Epithelial cell of proximal tubule (primary cell): ENCODE data around the gene PTPRS. TPM values are rescaled to one million over a fixed set of nuclear protein-coding genes. Genes with fewer than 3 reads are reported as not detected.

ENCODE experiments used
- DNase-seq: peaks from one replicate; pipeline ENCODE4 v3.0.0-alpha.2; 2011; ENCODE audit warnings: low read depth
- H3K4me3 ChIP-seq: 2 replicates; pipeline ENCODE4 v1.5.1; 2011; ENCODE audit warnings: low read depth, mild to moderate bottlenecking, low read length
- CTCF ChIP-seq: conservative IDR thresholded peaks from 2 replicates; pipeline ENCODE4 v1.5.1; 2012; ENCODE audit warnings: low read depth, mild to moderate bottlenecking, low read length
- total RNA-seq: library from RNA; depleted of rRNA; stranded (reverse); fragments of >200 nt; gene quantifications from 2 replicates; pipeline ENCODE4 v1.2.3, GENCODE V29; 2015

The PTPRS gene
- total RNA-seq, 1 donor from 2014 or later, result 31.9 TPM

GRCh38 chr19:5326986-5327623 is 13.5 kb downstream of the PTPRS start:
- H3K4me3 ChIP-seq, result no peak overlapping the region
- no peak for DNase-seq
- TF ChIP-seq CTCF, result no peak

DNA sequence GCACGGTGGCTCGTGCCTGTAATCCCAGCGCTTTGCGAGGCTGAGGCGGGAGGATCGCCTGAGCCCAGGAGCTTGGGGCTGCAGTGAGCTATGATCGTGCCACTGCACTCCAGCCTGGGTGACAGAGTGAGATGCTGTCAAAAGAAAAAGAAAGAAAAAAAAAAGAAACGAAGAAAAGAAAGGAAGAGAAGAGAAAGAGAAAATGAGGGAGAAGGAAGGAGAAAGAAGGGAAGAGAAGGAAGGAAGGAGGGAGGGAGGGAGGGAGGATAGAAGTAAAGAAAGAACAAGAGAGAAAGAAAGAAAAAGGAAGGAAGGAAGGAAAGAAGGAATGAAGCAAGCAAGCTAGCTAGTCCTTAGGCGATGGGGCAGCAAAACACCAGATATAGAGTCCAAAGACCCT is 14.1 kb downstream of the PTPRS start:
- no peak for TF ChIP-seq CTCF
- no peak for DNase-seq

DNA sequence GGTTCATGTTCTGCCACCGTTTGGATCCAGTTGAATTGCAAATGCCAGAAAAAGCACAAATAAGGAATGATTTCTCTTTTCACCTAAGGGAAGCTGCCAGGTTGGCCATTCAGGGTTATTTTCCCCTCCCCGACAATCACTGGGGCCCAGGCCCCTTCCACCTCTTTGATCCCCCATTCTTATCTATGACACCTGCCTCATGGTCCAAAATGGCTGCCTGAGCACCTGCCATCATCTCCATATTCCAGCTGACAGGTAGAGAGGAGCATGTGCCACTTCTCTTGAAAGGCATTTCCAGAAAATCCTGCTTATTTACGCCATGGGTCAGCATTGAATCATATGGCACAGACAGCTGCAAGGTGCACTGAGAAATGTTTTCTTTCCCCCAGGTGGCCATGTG is 15.7 kb downstream of the PTPRS start:
- DNase-seq, result no peak
- no peak overlapping the region for H3K4me3 ChIP-seq
- no peak for TF ChIP-seq CTCF

More for the DNA sequence above, 14.1 kb downstream of the PTPRS start:
- H3K4me3 ChIP-seq, result no peak overlapping the region

DNA sequence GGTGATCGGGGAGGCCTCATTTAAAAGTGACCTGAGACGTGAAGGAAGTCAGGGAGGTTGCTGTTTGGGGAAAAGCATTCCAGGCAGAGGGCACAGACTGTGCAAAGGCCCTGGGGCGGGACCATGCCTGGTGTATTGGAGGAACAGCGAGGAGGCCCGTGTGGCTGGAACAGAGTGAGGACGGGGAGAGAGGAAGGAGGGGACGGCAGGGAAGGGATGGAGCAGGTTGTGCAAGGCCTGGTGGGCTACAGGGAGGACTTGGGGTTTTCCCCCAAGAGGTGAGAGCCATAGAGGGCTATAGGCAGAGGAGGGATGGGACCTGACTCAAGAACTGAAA is 17.2 kb downstream of the PTPRS start:
- H3K4me3 ChIP-seq, result no peak overlapping the region
- no peak for TF ChIP-seq CTCF
- DNase-seq, result no peak

DNA sequence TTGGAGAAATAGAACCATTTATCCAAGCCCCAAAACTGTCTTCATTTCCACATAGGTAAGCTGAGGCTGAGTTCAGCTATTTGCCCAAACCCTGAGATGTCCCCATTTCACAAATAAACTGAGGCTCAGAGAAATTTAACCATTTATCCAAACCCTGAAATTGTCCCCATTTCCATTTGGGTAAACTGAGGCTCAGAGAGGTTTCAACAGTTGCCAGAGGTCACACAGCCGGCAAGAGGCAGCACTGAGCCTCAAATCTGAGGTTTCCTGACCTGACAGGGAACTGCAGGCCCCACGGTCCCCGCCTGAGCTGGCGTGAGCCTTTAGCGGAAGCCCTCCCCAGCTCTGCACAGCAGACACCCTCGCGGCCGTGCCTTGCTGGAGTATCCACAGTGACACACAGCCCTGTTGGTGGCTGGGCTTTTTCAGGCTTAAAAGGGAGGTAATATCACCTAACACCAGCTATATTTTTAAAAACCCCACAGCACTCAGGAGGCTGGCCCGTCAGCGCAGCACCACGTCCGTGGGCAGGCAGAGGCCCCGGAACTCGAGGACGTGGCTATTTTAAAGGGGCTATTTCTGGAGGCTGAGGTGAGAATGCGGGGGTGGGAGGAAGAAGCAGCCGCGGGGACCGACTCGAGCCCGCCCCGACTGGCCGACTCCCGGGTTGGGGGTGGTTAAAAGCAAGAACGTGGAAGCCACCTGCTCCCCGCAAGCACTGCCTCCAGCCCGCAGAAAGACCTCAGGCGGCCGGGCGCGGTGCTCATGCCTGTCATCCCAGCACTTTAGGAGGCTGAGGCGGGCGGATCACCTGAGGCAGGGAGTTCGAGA is 18.5 kb downstream of the PTPRS start:
- H3K4me3 ChIP-seq, result no peak overlapping the region
- no peak for DNase-seq
- TF ChIP-seq CTCF, result no peak

GRCh38 chr19:5321066-5321642 is 19.5 kb downstream of the PTPRS start:
- H3K4me3 ChIP-seq, result no peak overlapping the region
- TF ChIP-seq CTCF, result no peak
- no peak for DNase-seq
